ENCODE results near the gene UNC13B.

DNA sequence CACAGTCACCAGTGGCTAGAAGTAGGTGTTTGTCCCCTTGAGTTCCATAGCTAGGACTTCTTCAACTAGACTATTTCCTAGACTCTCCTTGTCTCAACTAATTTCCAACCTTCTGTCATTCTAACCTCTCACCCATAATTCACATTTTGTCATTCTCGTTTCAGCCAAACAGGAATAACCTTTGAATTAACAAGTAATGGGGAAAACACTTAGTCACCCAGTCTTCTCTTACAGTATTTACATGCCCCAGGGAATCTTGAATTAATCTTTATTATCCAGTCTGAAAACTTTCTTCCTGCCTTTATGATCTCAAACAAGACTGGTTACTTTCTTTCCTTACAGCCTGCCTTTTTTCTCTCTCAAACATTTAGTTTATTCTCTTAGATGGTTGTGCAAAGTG, 264.8 kb downstream of the UNC13B start:
- TF ChIP-seq, protein P1, sequence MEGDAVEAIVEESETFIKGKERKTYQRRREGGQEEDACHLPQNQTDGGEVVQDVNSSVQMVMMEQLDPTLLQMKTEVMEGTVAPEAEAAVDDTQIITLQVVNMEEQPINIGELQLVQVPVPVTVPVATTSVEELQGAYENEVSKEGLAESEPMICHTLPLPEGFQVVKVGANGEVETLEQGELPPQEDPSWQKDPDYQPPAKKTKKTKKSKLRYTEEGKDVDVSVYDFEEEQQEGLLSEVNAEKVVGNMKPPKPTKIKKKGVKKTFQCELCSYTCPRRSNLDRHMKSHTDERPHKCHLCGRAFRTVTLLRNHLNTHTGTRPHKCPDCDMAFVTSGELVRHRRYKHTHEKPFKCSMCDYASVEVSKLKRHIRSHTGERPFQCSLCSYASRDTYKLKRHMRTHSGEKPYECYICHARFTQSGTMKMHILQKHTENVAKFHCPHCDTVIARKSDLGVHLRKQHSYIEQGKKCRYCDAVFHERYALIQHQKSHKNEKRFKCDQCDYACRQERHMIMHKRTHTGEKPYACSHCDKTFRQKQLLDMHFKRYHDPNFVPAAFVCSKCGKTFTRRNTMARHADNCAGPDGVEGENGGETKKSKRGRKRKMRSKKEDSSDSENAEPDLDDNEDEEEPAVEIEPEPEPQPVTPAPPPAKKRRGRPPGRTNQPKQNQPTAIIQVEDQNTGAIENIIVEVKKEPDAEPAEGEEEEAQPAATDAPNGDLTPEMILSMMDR (conservative IDR thresholded peaks at IDR 0.05; ENCODE audit: low read depth, low read length), result no peak
- no peak for TF ChIP-seq EZH2 (IDR thresholded peaks at IDR 0.05; ENCODE audit: low read length, unreplicated experiment)
